HT-29 (cell line): Measurements from ENCODE around the gene ZNF507. TPM values are rescaled to one million over a fixed set of nuclear protein-coding genes. Genes with fewer than 3 reads are reported as not detected.

Experiments used
- DNase-seq: peaks from one replicate; pipeline ENCODE4 v3.0.0-alpha.2; 2015; ENCODE audit warnings: low spot score
- total RNA-seq: library from RNA; depleted of rRNA; stranded (reverse); fragments of >200 nt; shearing (Covaris generic); gene quantifications from 2 replicates; pipeline ENCODE4 v1.2.3, GENCODE V29; 2014; rRNA removed

ZNF507 gene
- total RNA-seq, result 5.3 and 6.5 TPM in 2 replicates

DNA sequence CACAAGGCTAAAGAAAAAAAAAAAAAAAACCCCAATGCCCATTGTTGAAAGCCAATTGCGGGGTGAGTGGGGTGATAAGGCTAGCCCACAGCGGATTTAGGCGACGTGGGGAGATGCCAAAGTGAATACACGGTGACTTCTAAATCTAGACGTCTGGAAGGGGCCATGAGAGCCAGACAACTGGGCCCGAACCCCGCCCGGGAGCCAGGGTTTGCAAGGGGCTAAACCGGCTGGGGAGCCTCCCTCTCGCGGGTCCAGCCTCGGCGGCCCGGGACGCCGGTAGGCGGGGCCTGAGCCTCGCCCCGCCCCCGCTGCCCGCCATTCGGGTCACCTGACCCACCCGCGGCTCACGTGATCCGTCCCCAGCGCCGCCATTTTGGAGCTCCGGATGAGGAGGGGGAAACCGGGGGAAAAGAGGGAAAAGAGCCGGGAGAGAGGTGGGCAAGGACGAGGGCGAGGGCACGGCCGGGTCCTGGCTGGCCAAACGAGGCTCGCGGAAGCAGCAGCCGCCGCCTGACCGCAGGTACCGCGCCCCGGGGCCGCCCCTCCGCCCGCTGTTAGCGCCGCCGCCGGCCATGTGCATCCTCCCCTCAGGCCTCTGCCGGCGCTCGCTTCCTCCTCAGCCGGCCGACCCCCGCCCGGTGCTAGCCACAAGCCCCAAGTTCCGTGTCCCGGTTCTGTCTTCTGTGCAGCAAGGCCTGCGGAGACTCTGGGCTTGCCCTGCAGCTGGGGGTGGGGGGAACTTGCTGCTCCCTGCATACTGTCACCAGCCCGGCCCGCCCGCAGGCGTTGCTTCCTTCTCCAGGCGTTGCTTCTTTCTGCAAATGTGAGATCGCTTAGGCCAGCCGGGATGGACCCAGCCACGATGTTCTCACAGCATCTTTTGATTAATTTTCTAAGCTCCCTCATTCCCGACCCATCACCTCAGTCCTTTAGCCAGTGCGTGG lies at the start of gene ZNF507:
ZNF507 (plus strand) TSS at position 350 of the 947 bp plus-strand sequence. CDS start 7,221 bp downstream, outside the sequence.
- peak; percentile 86 for DNase-seq

DNA sequence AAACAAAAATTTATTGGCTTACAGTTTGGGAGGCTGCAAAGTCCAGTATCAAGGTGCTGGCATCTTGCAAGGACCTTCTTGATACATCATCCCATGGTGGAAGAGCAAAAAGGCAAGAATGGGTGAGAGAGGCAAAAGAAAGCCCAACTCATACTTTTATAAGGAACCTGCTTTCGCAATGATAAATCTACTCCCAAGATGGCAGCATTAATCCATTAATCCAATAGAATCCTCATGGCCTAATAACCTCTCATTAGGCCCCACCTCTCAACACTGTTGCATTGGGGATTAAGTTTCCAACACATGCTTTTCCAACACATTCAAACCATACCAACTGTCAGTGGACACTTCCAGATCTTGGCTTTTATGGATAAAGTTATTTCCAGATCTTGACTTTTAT lies 48.7 kb upstream of the ZNF507 start:
- DNase-seq, result peak; percentile 14

GRCh38 chr19:32302778-32303177 lies 42.6 kb upstream of the ZNF507 start:
- no peak for DNase-seq

GRCh38 chr19:32303193-32303592 lies 42.2 kb upstream of the ZNF507 start:
- DNase-seq, result no peak

DNA sequence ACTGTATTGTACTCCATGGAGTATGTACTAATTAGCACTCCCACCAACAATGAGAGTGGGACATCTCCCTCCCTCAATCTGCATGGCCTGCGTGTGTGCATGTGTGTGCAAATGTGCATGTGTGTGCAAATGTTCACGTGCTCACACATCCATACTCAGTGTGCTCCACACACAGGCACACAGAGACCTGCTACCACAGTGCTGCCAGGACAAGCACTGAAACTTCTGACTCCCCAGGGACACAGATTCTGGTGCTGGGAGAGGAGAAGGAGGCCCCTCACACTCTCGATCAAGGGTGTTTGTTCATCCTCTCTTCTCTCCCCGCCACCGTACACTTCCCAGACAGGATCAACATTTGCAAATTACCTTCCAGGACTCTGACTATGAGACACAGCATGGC lies 37.8 kb upstream of the ZNF507 start:
- DNase-seq, result no peak

DNA sequence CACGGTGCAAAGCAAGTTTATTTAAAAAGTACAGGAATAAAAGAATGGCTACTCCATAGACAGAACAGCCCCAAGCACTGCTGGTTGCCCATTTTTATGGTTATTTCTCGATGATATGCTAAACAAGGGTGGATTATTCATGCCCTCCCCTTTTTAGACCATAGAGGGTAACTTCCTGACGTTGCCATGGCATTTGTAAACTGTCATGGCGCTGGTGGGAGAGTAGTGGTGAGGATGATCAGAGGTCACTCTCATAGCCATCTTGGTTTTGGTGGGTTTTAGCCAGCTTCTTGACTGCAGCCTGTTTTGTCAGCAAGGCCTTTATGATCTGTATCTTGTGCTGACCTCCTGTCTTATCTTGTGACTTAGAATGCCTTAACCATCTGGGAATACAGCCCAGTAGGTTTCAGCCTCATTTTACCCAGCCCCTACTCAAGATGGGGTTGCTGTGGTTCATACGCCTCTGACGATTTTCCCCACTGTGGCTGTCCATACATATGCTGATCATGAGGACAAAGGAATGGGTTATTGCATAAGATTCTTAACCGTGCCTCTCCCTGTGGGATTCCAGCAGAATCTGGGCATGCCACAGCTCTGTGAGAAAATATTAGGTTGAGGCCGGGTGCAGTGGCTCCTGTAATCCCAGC lies 36.9 kb upstream of the ZNF507 start:
- DNase-seq, result no peak

DNA sequence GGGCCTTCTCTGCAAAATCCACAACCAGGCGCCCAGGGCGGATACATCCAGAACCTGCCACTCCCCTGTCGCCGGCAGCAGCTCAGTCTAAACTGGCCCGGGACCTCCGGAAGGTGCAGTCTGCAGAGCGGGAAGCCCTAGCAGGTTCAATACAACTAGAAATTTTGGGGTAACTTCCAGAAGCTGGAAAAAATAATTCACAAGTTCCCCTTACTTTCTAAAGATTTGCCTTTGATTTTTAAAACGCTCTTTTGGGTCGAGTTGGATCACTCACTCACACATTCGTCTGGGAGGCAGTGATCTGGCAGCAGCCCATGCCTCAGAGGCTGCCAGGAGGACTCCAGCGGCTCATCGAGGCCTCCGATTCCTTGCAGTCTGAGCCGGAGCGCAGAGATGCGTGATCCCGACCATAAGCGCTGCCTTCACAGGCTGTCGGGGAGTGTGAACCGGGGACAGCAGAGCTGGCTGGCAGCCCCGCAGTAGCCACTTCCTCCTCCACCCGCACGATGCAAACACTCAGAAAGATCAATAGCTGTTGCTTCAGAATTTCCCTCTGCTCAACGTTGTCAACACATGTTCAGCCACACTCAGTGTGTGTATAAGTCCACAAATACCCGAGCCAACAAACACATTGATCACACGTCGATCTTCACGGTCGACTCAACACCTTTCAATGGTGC lies 35.6 kb upstream of the ZNF507 start:
- no peak for DNase-seq

DNA sequence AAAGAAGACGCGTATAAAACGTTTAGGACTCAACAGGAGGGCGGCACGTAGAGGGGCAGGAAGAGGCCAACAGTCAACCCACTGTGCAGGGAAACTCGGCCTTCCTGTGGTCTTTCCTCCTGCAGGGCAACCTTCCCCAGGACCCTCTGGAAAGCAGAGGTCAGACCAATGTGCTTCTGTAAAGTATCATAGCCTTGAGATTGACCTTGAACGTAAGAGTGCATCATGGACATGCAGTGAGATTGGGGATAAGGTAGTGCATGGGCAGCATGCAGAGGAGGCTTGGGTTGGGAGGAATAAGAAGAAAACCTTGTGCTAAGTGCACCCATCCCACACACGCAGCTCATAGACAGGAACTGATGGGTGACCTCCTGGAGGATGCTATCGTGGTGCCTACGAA lies 34.0 kb upstream of the ZNF507 start:
- no peak for DNase-seq

GRCh38 chr19:32313569-32314265 lies 31.7 kb upstream of the ZNF507 start:
- no peak for DNase-seq

DNA sequence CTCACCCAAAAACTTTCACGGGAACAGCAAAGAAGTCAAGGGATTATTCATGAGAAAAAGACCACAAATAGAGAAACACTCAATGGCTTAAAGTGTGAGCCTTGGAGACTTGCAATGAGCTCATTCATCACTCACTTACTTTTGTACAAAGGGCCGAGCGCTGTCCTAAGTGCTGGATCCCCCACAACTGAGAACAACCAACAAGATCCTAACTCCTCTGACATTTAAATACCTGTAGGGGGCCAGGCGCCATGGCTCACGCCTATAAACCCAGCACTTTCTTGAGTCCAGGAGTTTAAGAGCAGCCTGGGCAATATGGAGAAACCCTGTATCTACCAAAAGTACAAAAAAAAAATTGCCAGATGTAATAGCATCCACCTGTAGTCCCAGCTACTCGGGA lies 29.4 kb upstream of the ZNF507 start:
- DNase-seq, result no peak

GRCh38 chr19:32317086-32317485 lies 28.3 kb upstream of the ZNF507 start:
- DNase-seq, result no peak

DNA sequence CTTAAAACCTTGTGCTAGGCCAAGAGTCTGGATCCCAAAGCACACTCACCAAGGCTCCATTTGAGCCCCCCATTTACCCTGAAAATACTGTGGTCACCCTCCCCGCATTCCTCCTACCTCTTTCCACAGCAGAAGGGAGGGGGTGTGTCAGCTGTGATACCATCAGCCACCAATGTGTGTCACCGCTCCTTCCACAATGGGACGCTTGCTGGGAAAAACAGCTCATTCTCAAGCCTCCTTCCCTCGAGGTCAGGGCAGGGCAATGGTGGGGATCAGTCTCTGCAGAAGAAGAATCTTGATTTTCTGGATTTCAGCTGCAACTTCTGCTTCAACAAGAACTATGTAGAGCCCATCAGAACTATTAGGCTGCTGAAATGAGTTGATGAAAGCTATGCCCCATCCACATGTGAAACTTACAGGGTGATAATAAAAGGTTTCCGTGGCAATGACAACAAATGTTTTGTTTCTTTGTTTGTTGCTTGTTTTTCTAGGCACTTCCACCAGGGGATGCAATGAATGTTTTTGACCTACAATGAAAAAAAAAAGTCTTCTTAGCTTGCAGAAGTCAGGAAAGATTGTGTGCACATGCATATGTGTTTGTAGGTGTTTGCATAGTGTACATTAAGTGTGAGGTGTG lies 26.4 kb upstream of the ZNF507 start:
- DNase-seq, result peak; percentile 46

- DNase-seq, result no peak
Observed at GRCh38 chr19:32322541-32322940, 22.9 kb upstream of the ZNF507 start.

- DNase-seq, result peak; percentile 21
Observed at GRCh38 chr19:32324631-32325285, 20.7 kb upstream of the ZNF507 start.

DNA sequence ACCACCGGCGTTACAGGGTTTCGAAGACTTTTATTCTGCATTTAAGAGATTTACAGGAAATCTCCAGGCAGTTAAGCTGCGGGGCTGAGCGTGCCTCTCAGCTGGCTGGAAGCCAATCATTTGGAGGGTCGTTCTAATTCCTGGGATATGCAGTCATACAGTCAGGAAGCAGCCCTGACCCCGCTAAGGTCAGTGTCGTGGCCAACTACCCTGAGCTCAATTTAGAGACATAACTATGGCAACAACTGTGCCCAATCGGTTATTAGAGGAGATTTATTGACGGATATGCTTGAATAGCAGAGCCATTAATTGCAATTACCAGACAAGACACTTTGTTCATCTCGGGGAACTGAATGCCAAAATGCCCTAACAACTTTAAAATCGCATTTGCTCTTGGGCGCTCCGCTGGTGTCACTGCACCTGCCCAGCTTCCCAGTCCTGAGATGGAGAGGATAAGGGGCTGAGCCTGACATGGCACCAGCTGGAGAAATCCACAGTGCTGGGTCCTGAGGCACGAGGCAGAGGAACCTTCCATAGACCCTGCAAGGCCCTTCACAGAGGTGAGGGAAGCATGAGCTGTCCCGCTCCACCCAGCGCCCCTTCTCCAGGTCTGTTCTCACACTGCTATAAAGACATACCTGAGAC lies 15.1 kb upstream of the ZNF507 start:
- DNase-seq, result no peak

- DNase-seq, result no peak
Observed at GRCh38 chr19:32333227-32333626, 12.2 kb upstream of the ZNF507 start.

- DNase-seq, result no peak
Observed at GRCh38 chr19:32336259-32337083, 8.9 kb upstream of the ZNF507 start.

DNA sequence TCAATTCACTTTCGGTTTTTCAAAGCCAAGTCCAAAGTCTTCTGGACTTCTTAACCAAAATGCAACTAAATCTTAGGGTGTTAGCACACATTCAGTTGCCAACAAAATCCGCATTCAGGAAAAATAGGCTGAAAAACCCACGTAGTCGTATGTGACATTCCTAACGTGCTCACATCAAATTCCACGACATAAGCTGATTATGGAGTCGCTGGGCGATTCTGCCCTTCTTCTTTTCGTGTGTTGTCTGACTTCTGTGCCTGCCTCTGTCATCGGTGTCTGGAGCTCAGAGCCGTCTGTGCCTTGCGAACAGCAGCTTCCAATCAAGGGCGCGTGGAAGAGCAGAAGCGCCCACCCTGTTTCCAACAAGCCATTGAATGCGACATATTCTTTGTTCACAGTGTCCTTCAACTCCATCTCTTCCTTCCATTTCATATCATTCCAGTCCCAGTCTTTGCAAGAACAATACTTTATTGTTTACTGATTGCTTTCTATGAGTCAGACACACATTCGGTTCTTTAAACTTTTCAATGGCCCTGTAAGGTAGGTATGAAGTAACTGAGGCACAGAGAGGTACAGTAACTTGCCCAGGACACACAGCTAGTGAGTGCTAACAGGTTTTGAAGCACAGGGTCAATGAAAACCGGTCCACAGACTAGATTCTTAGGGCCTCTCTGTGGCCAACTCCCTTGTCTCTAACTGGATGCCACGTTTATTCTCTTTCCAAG lies 8.2 kb upstream of the ZNF507 start:
- DNase-seq, result no peak
